IPS DF 4.7 (cell line): Measurements from ENCODE around the gene CRLF3.
"Not testable (repeated sequence)": the region's sequence is repeated elsewhere in the genome, so short reads cannot be mapped to it uniquely, and the experiment has no call there.

ENCODE experiments used
- DNase-seq: peaks from one replicate; pipeline ENCODE4 v3.0.0-alpha.2; 2013; ENCODE audit warnings: low spot score; ENCODE audit errors: extremely low read depth

The CRLF3 gene

GRCh38 chr17:30742669-30743068 lies 81.8 kb downstream of the CRLF3 start:
- not testable (repeated sequence) for DNase-seq

- DNase-seq, result not testable (repeated sequence)
Observed at GRCh38 chr17:30736371-30736770, 88.1 kb downstream of the CRLF3 start.

GRCh38 chr17:30735644-30736043 lies 88.8 kb downstream of the CRLF3 start:
- not testable (repeated sequence) for DNase-seq

- DNase-seq, result not testable (repeated sequence)
Observed at GRCh38 chr17:30735206-30735605, 89.3 kb downstream of the CRLF3 start.

GRCh38 chr17:30734153-30734552 lies 90.3 kb downstream of the CRLF3 start:
- not testable (repeated sequence) for DNase-seq
